LHCN-M2 (cell line): ENCODE measurements around the gene TMEM101. TPM values are rescaled to one million over a fixed set of nuclear protein-coding genes. Genes with fewer than 3 reads are reported as not detected.
A peak's percentile ranks its signal among the peaks of the same experiment; 100 is the strongest.
"Not testable (repeated sequence)": the region's sequence is repeated elsewhere in the genome, so short reads cannot be mapped to it uniquely, and the experiment has no call there.

Experiments
- DNase-seq: peaks from one replicate; pipeline ENCODE4 v3.0.0-alpha.2; 2012; ENCODE audit warnings: low read depth
- total RNA-seq: library from RNA; depleted of rRNA; stranded (reverse); fragments of >200 nt; gene quantifications from 2 replicates; pipeline ENCODE4 v1.2.3, GENCODE V29; 2014

TMEM101 gene
- total RNA-seq, 1 experiment from 2014 or later = 38.1 TPM

DNA sequence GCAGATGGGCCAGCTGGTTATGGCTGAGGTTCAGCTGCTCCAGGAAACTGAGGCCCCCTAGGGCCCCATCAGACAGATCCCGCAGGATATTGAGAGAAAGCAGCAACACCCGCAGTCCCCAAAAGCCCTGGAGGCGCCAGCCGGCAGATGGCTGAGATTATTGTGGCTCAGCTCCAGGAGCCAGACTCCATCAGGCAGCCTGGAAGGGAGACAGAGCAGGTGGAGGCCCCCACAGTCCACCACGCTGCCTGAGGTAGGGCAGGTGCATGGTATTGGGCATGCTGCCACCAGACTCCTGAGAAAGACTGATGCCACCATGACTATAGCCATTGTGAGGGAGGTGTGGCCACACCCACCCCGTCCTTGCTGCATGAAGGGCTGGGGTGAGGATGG is 9.5 kb upstream of the TMEM101 start:
- no peak for DNase-seq

DNA sequence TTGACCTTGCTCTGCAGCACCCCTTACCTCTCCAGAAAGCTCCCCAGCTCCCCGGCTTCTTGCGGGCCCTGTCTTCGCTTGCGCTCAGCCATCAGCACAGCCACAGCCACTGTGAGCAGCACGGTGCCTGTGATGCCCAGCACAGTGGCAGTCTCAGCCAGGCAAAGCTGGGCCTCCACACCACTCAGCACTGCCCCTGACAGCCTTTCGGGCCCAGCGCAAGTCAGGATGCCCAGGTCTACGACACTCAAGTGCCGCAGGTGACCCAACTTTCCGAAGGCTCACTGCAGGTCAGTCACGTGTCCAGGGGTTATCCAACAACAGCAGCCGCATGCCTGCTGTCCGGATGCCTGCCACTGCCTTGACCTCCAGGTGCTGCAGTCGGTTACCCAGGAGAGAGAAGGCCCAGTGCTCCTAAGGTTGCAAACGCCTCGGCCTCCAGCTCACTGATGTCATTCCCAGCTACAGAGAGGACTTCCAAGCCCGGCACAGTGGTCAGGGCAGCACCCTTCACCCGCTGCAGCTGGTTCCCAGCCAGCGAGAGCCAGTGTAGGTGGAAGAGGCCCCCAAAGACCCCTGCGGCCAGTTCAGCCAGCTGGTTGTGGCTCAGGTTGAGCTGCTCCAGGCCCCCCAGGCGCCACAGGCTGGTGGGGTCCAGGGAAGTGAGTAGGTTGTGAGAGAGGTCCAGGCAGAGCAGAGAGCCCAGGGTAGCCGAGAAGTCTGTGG is 8.9 kb upstream of the TMEM101 start:
- no peak for DNase-seq

- DNase-seq = no peak
Observed at GRCh38 chr17:44022246-44022645, 7.5 kb upstream of the TMEM101 start.

GRCh38 chr17:44021227-44021626 is 6.5 kb upstream of the TMEM101 start:
- not testable (repeated sequence) for DNase-seq

- no peak for DNase-seq
Observed at GRCh38 chr17:44014133-44014436, 678 bp downstream of the TMEM101 start.

- no peak for DNase-seq
Observed at GRCh38 chr17:44012874-44013273, 1.9 kb downstream of the TMEM101 start.

GRCh38 chr17:44012391-44012790 is 2.4 kb downstream of the TMEM101 start:
- no peak for DNase-seq

DNA sequence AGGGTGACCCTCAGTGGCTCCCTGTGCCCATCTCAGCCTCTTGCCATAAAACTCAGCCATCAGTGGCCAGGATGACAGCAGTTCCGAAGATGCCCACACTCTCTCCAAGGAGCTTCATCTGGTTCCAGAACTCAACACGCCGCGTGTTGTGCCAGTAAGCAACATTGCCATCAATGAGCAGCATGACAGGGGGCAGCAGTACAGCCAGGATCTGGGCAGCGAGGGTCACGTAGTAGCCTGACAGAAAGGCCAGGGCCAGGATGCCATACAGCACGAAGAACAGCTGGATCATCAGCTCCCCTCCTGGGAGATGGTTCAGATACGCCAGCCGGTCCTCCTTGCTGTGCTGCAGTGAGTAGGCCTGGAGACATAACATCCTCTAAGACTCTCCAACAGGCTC is 2.9 kb downstream of the TMEM101 start:
- no peak for DNase-seq

DNA sequence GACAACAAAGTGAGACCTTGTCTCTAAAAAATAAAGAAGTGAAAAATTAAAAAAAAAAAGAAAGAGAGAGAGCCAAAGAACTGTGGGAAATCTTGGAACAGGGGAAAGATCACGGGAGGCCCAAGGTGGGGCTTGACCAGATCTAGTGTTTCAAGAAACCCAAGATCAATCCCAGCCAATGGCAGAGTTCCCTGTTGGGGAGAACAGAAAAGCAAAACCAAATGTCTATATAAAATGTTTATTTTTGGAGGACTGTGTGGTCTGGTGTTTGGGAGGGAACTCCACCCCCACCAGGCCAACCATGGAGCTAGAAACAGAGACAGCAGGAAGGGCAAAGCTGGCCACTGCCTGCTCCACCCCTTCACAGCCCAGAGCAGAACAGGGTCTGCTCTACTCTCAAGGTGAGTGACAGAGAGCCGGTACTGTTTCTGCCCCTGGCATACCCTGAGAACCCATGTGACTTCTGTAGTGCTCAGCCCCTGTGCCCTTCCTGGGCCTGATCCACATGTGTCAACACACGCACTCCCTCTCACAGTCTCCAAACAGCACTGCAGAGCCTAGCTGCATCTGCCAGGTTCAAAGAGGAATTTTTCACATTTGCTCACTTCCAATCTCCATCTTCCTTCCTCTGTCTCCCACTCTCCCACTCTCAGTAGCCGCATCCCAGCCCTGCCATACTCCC is 3.7 kb downstream of the TMEM101 start:
- no peak for DNase-seq

DNA sequence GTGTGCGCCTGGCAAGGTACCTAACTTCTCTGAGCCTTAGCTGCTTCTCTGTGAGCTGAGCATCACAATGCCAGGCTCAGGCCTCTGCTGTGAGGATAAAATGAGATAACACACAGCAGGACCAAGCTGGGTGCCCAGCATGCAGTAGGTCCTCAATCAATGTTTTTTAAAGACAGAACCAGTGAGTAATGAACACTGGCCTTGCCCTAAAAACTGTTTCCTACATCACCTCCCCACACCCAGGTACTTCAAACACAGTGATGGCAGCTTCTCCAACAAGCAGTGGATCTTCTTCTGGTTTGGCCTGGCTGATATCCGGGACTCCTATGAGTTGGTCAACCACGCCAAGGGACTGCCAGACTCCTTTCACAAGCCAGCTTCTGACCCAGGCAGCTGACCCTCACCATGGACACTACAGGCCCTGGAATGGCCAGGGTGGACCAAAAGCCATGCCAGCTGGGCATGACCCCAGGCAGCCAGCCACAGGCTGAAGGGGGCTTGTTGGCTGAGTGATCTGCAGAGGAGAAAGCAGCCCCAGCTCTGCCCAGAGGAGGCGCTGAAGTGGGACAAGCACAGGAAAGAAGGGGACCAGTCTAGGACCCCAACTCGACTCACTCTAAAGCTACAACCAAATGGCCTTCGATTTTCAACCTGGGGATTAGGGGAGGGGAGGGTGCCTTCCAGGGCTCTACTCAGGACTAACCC is 6.4 kb downstream of the TMEM101 start:
- DNase-seq = no peak

- DNase-seq = no peak
Observed at GRCh38 chr17:44007346-44008204, 7.2 kb downstream of the TMEM101 start.

DNA sequence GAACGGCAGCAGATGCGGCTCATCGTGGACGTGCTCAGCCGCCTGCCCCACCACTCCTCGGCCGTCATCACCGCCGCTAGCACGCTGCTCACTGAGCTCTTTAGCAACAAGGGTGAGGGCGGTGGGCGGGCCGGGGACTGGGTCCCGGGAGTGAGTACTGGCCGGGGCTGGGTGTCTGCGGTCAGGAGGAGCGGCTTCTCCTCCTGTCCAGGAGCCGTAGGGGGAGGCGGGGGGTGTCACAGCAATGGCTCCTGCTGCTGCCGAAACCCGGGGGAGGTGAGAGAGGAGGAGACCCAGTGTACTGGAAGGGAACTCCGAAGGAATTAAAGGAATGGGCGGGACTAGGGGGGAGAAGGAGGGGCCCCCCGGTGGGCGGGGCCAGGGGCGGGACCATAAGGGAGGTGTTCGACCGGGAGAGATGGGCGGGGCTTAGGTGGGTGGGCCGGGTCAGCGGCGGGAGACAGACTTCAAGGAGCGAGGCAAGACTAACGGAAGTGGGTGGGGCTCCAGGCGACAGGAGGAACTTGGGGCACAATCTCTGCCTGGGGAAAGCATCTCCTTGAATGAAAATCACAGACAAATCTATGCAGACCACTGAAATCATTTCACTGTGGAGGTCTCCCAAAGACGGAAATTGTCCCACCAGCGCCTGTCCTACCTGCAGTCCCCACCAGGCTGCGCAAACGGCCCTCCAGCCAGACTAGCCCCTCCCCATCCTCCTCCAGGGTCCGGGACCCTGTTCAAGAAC is 8.0 kb downstream of the TMEM101 start:
- DNase-seq = peak; percentile 96

- DNase-seq = no peak
Observed at GRCh38 chr17:44006272-44006597, 8.5 kb downstream of the TMEM101 start.

GRCh38 chr17:44005527-44006271 is 9.1 kb downstream of the TMEM101 start:
- DNase-seq = no peak

- DNase-seq = no peak
Observed at GRCh38 chr17:44004761-44005526, 9.8 kb downstream of the TMEM101 start.

DNA sequence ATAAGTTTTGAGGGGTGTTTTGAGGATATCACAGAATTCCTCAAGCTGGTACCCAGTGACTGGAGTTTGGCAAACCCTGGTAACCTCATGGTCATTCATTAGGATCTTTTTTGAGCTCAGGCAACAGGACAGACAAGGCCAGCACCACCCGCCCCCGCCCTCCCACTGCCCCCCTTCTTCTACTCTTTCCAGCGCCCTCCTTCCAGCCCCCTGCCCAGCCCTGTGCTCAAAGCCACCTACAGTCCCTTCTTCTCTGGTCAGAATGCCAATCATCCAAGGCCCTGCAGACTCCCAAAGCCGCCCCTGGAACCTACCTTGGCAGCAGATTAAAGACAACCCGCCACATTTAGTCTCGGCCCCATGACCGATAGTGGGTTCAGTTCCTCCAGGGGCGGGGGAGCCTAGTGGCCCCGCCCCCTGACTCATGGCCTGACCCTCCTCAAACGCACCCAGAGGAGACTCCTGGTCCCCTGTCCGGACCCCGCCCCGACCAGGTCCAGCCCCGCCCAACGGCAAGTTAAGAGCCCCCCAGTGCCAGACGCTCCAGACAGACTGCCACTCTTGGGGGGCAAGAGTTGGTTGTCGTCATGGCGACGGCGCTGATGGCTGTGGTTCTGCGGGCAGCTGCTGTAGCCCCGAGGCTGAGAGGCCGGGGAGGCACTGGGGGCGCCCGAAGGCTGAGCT is 10.5 kb downstream of the TMEM101 start, which contains the start of gene NAGS:
Gene NAGS (plus strand): TSS at position 546 of the 684 bp plus-strand sequence. CDS start 42 bp downstream, at position 588.
- no peak for DNase-seq

DNA sequence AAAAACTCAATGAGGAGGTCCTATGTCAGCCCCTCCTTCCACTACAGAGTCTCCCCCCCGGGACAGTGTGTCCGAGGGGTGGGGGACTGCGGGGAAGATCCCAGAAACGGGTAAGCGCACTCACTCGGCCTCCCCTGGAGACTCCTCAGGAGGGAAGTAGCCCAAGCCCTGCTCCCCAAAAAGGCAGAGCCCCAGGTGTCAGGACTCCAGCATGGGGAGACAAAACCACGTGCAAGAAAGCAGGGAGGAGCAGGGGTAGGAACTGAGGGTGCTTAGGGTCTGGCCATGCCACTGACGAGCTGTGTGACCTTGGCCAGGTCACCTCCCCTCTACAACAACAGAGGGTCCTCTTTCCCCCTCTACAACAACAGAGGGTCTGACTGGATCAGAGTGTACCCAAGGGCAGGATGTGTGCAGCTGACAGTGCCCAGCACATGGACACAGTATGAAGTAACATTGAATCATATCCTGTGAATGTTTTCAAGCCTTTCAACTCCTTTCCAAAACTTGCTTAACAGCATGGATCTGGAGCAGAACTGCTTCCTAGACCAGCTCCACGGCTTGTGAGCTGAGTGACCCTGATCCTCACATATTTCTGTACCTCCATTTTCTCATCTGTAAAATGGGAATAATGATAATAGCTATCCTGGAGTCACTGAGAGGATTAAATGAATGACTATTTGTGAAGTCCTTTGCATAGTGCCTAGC is 12.5 kb downstream of the TMEM101 start:
- peak; percentile 88 for DNase-seq

DNA sequence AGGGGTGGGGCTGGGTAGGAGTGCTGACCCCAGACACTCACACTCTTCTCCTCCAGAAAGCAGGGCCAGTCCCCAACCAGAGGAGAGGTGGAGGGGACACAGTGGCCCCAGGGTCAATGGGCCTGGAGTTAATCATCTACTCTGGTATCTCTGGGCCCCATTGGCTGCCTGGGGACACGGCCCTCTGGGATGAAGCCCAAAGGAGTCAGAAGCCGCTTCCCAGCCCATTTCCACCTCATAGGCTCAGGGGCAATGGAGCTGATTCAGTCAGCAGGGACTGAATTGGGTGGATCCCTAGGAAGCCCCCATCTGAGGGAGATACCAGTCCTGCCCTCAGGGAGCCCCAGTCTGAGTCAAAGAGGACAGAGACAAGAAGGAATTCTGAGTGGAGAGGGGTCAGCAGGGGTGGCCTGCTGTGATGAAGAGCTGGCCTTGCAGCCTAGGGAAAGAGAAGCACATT is 13.3 kb downstream of the TMEM101 start:
- DNase-seq = no peak
